ENCODE measurements around the gene RAI1. TPM values are rescaled to one million over a fixed set of nuclear protein-coding genes. Genes with fewer than 3 reads are reported as not detected.

The RAI1 gene
- total RNA-seq, 2 experiments from 2014 or later = 17.1 to 49.4 TPM

- intact Hi-C loops (cut with micrococcal nuclease; ENCODE audit: unreplicated experiment) = no loop called here
- no peak for TF ChIP-seq EZH2phosphoT487 (IDR thresholded peaks at IDR 0.05; ENCODE audit: borderline replicate concordance, low read depth, low read length)
- TF ChIP-seq CTCF (conservative IDR thresholded peaks at IDR 0.05; ENCODE audit: low read length) = no peak
- Histone ChIP-seq H3K36me3 (ENCODE audit: insufficient read depth, low read length) (no peaks in the 10 kb centered on the region), H2AFZ (ENCODE audit: low read length) (no peak overlapping the region), H3K4me3 (ENCODE audit: low read depth, low read length, poor library complexity, severe bottlenecking) (no peak overlapping the region), H3K4me1 (ENCODE audit: insufficient read depth, low read length, poor library complexity, severe bottlenecking) (peaks cover 11% of the 10 kb centered on the region), H3K27ac (ENCODE audit: low read depth, low read length, poor library complexity, severe bottlenecking) (no peak overlapping the region), H4K20me1 (ENCODE audit: insufficient read depth, low read length) (no peaks in the 10 kb centered on the region), H3K9me3 (ENCODE audit: low read length) (no peaks in the 10 kb centered on the region), H3K79me2 (ENCODE audit: insufficient read depth, low read depth, low read length) (no peaks in the 10 kb centered on the region), H3K9me2 (ENCODE audit: insufficient read depth, low read length) (no peaks in the 10 kb centered on the region), H3K4me2 (ENCODE audit: low read length) (no peak overlapping the region)
- POLR2A ChIA-PET = no interaction called here
- DNase-seq (ENCODE audit: low spot score) = no peak
- BruUV-seq (replicated peaks) = no TSS peak
- CTCF ChIA-PET (ENCODE audit: unreplicated experiment) = no interaction called here
These were observed 60.2 kb downstream of the RAI1 start for GRCh38 chr17:17741349-17742023.

- no peaks in the 10 kb centered on the region for H3K9me3 ChIP-seq (ENCODE audit: low read length)
- H3K27ac ChIP-seq (ENCODE audit: low read depth, low read length, poor library complexity, severe bottlenecking) = no peak overlapping the region
- H3K4me2 ChIP-seq (ENCODE audit: low read length) = no peak overlapping the region
- no peak overlapping the region for H2AFZ ChIP-seq (ENCODE audit: low read length)
- H3K4me1 ChIP-seq (ENCODE audit: insufficient read depth, low read length, poor library complexity, severe bottlenecking) = peaks cover 11% of the 10 kb centered on the region
- H4K20me1 ChIP-seq (ENCODE audit: insufficient read depth, low read length) = no peaks in the 10 kb centered on the region
- POLR2A ChIA-PET = no interaction called here
- no peak for DNase-seq (ENCODE audit: low spot score)
- BruUV-seq (replicated peaks) = no TSS peak
- H3K79me2 ChIP-seq (ENCODE audit: insufficient read depth, low read depth, low read length) = no peaks in the 10 kb centered on the region
- no peak overlapping the region for H3K4me3 ChIP-seq (ENCODE audit: low read depth, low read length, poor library complexity, severe bottlenecking)
- H3K9me2 ChIP-seq (ENCODE audit: insufficient read depth, low read length) = no peaks in the 10 kb centered on the region
- CTCF ChIA-PET (ENCODE audit: unreplicated experiment) = no interaction called here
- intact Hi-C loops (cut with micrococcal nuclease; ENCODE audit: unreplicated experiment) = no loop called here
- no peaks in the 10 kb centered on the region; the same call in 1 of the 2 replicates for H3K36me3 ChIP-seq (ENCODE audit: insufficient read depth, low read length)
- no peak for TF ChIP-seq EZH2phosphoT487 (IDR thresholded peaks at IDR 0.05; ENCODE audit: borderline replicate concordance, low read depth, low read length)
- no peak for TF ChIP-seq CTCF (conservative IDR thresholded peaks at IDR 0.05; ENCODE audit: low read length)
These were observed 60.9 kb downstream of the RAI1 start for GRCh38 chr17:17742133-17742621.

GRCh38 chr17:17742688-17743390, 61.6 kb downstream of the RAI1 start:
- Histone ChIP-seq H3K4me3 (ENCODE audit: low read depth, low read length, poor library complexity, severe bottlenecking) (no peak overlapping the region), H3K79me2 (ENCODE audit: insufficient read depth, low read depth, low read length) (no peaks in the 10 kb centered on the region), H3K9me2 (ENCODE audit: insufficient read depth, low read length) (no peaks in the 10 kb centered on the region), H3K4me2 (ENCODE audit: low read length) (no peak overlapping the region), H3K36me3 (ENCODE audit: insufficient read depth, low read length) (no peaks in the 10 kb centered on the region; the same call in 1 of the 2 replicates), H3K9me3 (ENCODE audit: low read length) (no peaks in the 10 kb centered on the region), H3K27ac (ENCODE audit: low read depth, low read length, poor library complexity, severe bottlenecking) (no peak overlapping the region), H2AFZ (ENCODE audit: low read length) (no peak overlapping the region), H3K4me1 (ENCODE audit: insufficient read depth, low read length, poor library complexity, severe bottlenecking) (peaks cover 11% of the 10 kb centered on the region), H4K20me1 (ENCODE audit: insufficient read depth, low read length) (no peaks in the 10 kb centered on the region)
- POLR2A ChIA-PET = no interaction called here
- intact Hi-C loops (cut with micrococcal nuclease; ENCODE audit: unreplicated experiment) = no loop called here
- no TSS peak for BruUV-seq (replicated peaks)
- no peak for DNase-seq (ENCODE audit: low spot score)
- CTCF ChIA-PET (ENCODE audit: unreplicated experiment) = no interaction called here
- TF ChIP-seq EZH2phosphoT487 (IDR thresholded peaks at IDR 0.05; ENCODE audit: borderline replicate concordance, low read depth, low read length) (no peak), CTCF (conservative IDR thresholded peaks at IDR 0.05; ENCODE audit: low read length) (no peak)

Data from OCI-LY7 (cell line).